ENCODE data around the gene DTX4. TPM values are rescaled to one million over a fixed set of nuclear protein-coding genes. Genes with fewer than 3 reads are reported as not detected.
A peak's percentile ranks its signal among the peaks of the same experiment; 100 is the strongest.

DTX4 gene
- total and polyA plus RNA-seq, 4 donors = 2.6 to 10.0 (median 5.6) TPM

DNA sequence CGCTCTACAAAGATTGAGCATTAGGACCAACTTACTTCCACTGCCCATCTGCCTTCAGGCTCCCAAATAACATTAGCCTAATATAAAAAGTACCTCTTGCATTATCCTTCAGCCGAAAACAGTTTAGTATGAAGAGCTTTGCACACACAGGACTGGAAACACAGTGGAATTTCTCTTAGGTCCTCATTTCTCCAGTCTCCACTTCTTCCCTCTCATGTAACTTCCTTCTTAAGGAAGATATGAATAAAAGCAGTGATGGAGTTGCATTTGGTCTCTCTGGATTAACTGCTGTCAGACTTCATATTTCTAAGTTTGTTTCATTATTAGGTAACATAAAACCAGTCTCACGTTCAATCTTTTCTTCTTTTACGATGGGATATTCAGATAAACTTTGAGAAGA, 46.4 kb downstream of the DTX4 start:
- Histone ChIP-seq H3K36me3 (ENCODE audit: control insufficient read depth in 1 of 2, insufficient read depth in 2 of 2, low read length in 1 of 2) (no peaks in the 10 kb centered on the region), H3K4me3 (ENCODE audit: low read length in 2 of 2) (no peak overlapping the region), H3K9me3 (ENCODE audit: control insufficient read depth, low read length) (no peaks in the 10 kb centered on the region), H3K27me3 (ENCODE audit: control insufficient read depth in 1 of 2, insufficient read depth in 2 of 2, low read length in 1 of 2) (no peaks in the 10 kb centered on the region), H3K4me1 (ENCODE audit: control insufficient read depth in 1 of 2, insufficient read depth in 2 of 2, low read length in 2 of 2) (peaks cover 0 to 2% of the 10 kb centered on the region in 2 donors), H3K27ac (ENCODE audit: low read depth in 1 of 2, low read length in 2 of 2) (no peak overlapping the region)
- 93% methylated on average over 4 of the region's 4 CpGs for WGBS, 2 donors
- no peak for ATAC-seq (ENCODE audit: low FRiP score)
- intact Hi-C loops (cut with DNase I) = no loop called here
- DNase-seq = no peak

DNA sequence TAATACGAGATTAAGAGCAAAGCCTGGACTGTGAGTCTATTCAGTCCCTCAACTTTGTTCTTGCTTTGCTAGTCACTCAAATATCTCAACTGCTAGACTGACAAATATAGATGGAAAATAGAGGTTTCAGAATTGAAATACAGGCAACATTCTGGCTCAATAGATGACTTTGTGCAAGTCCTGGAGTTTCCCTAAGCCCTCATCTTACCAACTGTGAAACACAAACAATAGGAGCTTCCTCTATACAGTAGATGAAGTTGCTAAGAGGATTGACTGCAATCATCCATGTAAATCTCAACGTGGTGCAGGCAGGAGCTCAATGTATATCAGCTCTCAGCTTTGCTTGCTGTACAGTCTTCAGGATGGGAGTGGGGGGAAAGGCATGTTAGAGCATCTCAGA, 47.0 kb downstream of the DTX4 start:
- H3K36me3 ChIP-seq (ENCODE audit: control insufficient read depth in 1 of 2, insufficient read depth in 2 of 2, low read length in 1 of 2) = no peaks in the 10 kb centered on the region
- no peaks in the 10 kb centered on the region for H3K9me3 ChIP-seq (ENCODE audit: control insufficient read depth, low read length)
- H3K27ac ChIP-seq (ENCODE audit: low read depth in 1 of 2, low read length in 2 of 2) = no peak overlapping the region
- peaks cover 0 to 2% of the 10 kb centered on the region in 2 donors for H3K4me1 ChIP-seq (ENCODE audit: control insufficient read depth in 1 of 2, insufficient read depth in 2 of 2, low read length in 2 of 2)
- ATAC-seq (ENCODE audit: low FRiP score) (no peak), DNase-seq (no peak)
- H3K27me3 ChIP-seq (ENCODE audit: control insufficient read depth in 1 of 2, insufficient read depth in 2 of 2, low read length in 1 of 2) = no peaks in the 10 kb centered on the region
- no peak overlapping the region for H3K4me3 ChIP-seq (ENCODE audit: low read length in 2 of 2)
- WGBS, 2 donors = 54% methylated on average over 2 of the region's 2 CpGs
- intact Hi-C loops (cut with DNase I) = no loop called here

GRCh38 chr11:59219836-59220235, 47.9 kb downstream of the DTX4 start:
- Histone ChIP-seq H3K27me3 (ENCODE audit: control insufficient read depth in 1 of 2, insufficient read depth in 2 of 2, low read length in 1 of 2) (no peaks in the 10 kb centered on the region), H3K4me3 (ENCODE audit: low read length in 2 of 2) (no peak overlapping the region), H3K36me3 (ENCODE audit: control insufficient read depth in 1 of 2, insufficient read depth in 2 of 2, low read length in 1 of 2) (no peaks in the 10 kb centered on the region), H3K4me1 (ENCODE audit: control insufficient read depth in 1 of 2, insufficient read depth in 2 of 2, low read length in 2 of 2) (peaks cover 0 to 2% of the 10 kb centered on the region in 2 donors), H3K27ac (ENCODE audit: low read depth in 1 of 2, low read length in 2 of 2) (no peak overlapping the region), H3K9me3 (ENCODE audit: control insufficient read depth, low read length) (no peaks in the 10 kb centered on the region)
- 60 to 62% methylated on average over 4 of the region's 4 CpGs for WGBS, 2 donors
- ATAC-seq (ENCODE audit: low FRiP score) (no peak), DNase-seq (no peak)
- intact Hi-C loops (cut with DNase I) = no loop called here

DNA sequence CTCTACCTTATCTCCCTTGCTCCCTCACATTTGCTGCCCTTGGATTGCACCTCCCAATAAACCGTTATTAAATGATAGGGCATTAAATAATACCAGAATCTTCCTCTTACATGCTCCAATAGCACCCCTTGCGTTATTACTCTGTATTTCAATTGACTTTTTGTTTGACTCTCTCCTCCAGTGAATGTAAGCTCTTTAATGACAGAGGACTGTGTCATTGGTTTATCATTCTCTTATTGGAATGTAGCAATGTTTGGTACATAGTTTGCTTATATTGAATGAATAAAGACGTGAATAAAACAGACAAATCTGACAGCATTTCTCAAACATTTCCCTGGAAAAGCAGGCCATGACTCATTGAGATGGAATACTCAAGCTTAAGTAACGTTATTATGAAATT, 49.5 kb downstream of the DTX4 start:
- no peak overlapping the region for H3K4me3 ChIP-seq (ENCODE audit: low read length in 2 of 2)
- H3K27me3 ChIP-seq (ENCODE audit: control insufficient read depth in 1 of 2, insufficient read depth in 2 of 2, low read length in 1 of 2) = no peaks in the 10 kb centered on the region
- DNase-seq (no peak), ATAC-seq (ENCODE audit: low FRiP score) (no peak)
- peaks cover 0 to 2% of the 10 kb centered on the region in 2 donors for H3K4me1 ChIP-seq (ENCODE audit: control insufficient read depth in 1 of 2, insufficient read depth in 2 of 2, low read length in 2 of 2)
- intact Hi-C loops (cut with DNase I) = no loop called here
- WGBS, 2 donors = 37 to 44% methylated on average over 4 of the region's 4 CpGs
- no peaks in the 10 kb centered on the region for H3K36me3 ChIP-seq (ENCODE audit: control insufficient read depth in 1 of 2, insufficient read depth in 2 of 2, low read length in 1 of 2)
- H3K9me3 ChIP-seq (ENCODE audit: control insufficient read depth, low read length) = no peaks in the 10 kb centered on the region
- H3K27ac ChIP-seq (ENCODE audit: low read depth in 1 of 2, low read length in 2 of 2) = no peak overlapping the region

- Histone ChIP-seq H3K9me3 (ENCODE audit: control insufficient read depth, low read length) (no peaks in the 10 kb centered on the region), H3K27me3 (ENCODE audit: control insufficient read depth in 1 of 2, insufficient read depth in 2 of 2, low read length in 1 of 2) (no peaks in the 10 kb centered on the region), H3K4me3 (ENCODE audit: low read length in 2 of 2) (no peak overlapping the region), H3K27ac (ENCODE audit: low read depth in 1 of 2, low read length in 2 of 2) (no peak overlapping the region), H3K36me3 (ENCODE audit: control insufficient read depth in 1 of 2, insufficient read depth in 2 of 2, low read length in 1 of 2) (no peaks in the 10 kb centered on the region), H3K4me1 (ENCODE audit: control insufficient read depth in 1 of 2, insufficient read depth in 2 of 2, low read length in 2 of 2) (peaks cover 0 to 2% of the 10 kb centered on the region in 2 donors)
- WGBS, 2 donors = 74 to 80% methylated on average over 2 of the region's 2 CpGs
- no peak for ATAC-seq (ENCODE audit: low FRiP score)
- intact Hi-C loops (cut with DNase I) = no loop called here
- no peak for DNase-seq
These were observed 50.6 kb downstream of the DTX4 start for GRCh38 chr11:59222464-59223060.

- H3K36me3 ChIP-seq (ENCODE audit: control insufficient read depth in 1 of 2, insufficient read depth in 2 of 2, low read length in 1 of 2) = no peaks in the 10 kb centered on the region
- ATAC-seq (ENCODE audit: low FRiP score) (no peak), DNase-seq (no peak)
- WGBS, 2 donors = 95 to 96% methylated on average over 1 of the region's 1 CpG
- no peak overlapping the region for H3K27ac ChIP-seq (ENCODE audit: low read depth in 1 of 2, low read length in 2 of 2)
- intact Hi-C loops (cut with DNase I) = no loop called here
- H3K9me3 ChIP-seq (ENCODE audit: control insufficient read depth, low read length) = no peaks in the 10 kb centered on the region
- no peak overlapping the region for H3K4me3 ChIP-seq (ENCODE audit: low read length in 2 of 2)
- H3K4me1 ChIP-seq (ENCODE audit: control insufficient read depth in 1 of 2, insufficient read depth in 2 of 2, low read length in 2 of 2) = peaks cover 0 to 2% of the 10 kb centered on the region in 2 donors
- H3K27me3 ChIP-seq (ENCODE audit: control insufficient read depth in 1 of 2, insufficient read depth in 2 of 2, low read length in 1 of 2) = no peaks in the 10 kb centered on the region
These were observed 51.2 kb downstream of the DTX4 start for GRCh38 chr11:59223177-59223576.

- no peak overlapping the region for H3K27ac ChIP-seq (ENCODE audit: low read depth in 1 of 2, low read length in 2 of 2)
- 30 to 39% methylated on average over 2 of the region's 2 CpGs for WGBS, 2 donors
- H3K36me3 ChIP-seq (ENCODE audit: control insufficient read depth in 1 of 2, insufficient read depth in 2 of 2, low read length in 1 of 2) = no peaks in the 10 kb centered on the region
- peaks cover 0 to 2% of the 10 kb centered on the region in 2 donors for H3K4me1 ChIP-seq (ENCODE audit: control insufficient read depth in 1 of 2, insufficient read depth in 2 of 2, low read length in 2 of 2)
- H3K4me3 ChIP-seq (ENCODE audit: low read length in 2 of 2) = no peak overlapping the region
- intact Hi-C loops (cut with DNase I) = no loop called here
- no peak for DNase-seq
- no peak for ATAC-seq (ENCODE audit: low FRiP score)
- H3K9me3 ChIP-seq (ENCODE audit: control insufficient read depth, low read length) = no peaks in the 10 kb centered on the region
- no peaks in the 10 kb centered on the region for H3K27me3 ChIP-seq (ENCODE audit: control insufficient read depth in 1 of 2, insufficient read depth in 2 of 2, low read length in 1 of 2)
These were observed 51.7 kb downstream of the DTX4 start for GRCh38 chr11:59223611-59224010.

GRCh38 chr11:59224351-59224928, 52.5 kb downstream of the DTX4 start:
- DNase-seq = no peak
- 59 to 65% methylated on average over 4 of the region's 4 CpGs for WGBS, 2 donors
- Histone ChIP-seq H3K9me3 (ENCODE audit: control insufficient read depth, low read length) (no peaks in the 10 kb centered on the region), H3K4me1 (ENCODE audit: control insufficient read depth in 1 of 2, insufficient read depth in 2 of 2, low read length in 2 of 2) (peaks cover 0 to 2% of the 10 kb centered on the region in 2 donors), H3K36me3 (ENCODE audit: control insufficient read depth in 1 of 2, insufficient read depth in 2 of 2, low read length in 1 of 2) (no peaks in the 10 kb centered on the region), H3K27ac (ENCODE audit: low read depth in 1 of 2, low read length in 2 of 2) (no peak overlapping the region), H3K4me3 (ENCODE audit: low read length in 2 of 2) (no peak overlapping the region), H3K27me3 (ENCODE audit: control insufficient read depth in 1 of 2, insufficient read depth in 2 of 2, low read length in 1 of 2) (no peaks in the 10 kb centered on the region)
- intact Hi-C loops (cut with DNase I) = no loop called here
- ATAC-seq (ENCODE audit: low FRiP score) = peak; percentile 36

- H3K9me3 ChIP-seq (ENCODE audit: control insufficient read depth, low read length) = no peaks in the 10 kb centered on the region
- intact Hi-C loops (cut with DNase I) = no loop called here
- no peaks in the 10 kb centered on the region for H3K36me3 ChIP-seq (ENCODE audit: control insufficient read depth in 1 of 2, insufficient read depth in 2 of 2, low read length in 1 of 2)
- 57 to 65% methylated on average over 1 of the region's 1 CpG for WGBS, 2 donors
- H3K4me1 ChIP-seq (ENCODE audit: control insufficient read depth in 1 of 2, insufficient read depth in 2 of 2, low read length in 2 of 2) = peaks cover 0 to 2% of the 10 kb centered on the region in 2 donors
- H3K4me3 ChIP-seq (ENCODE audit: low read length in 2 of 2) = no peak overlapping the region
- no peak for DNase-seq
- no peaks in the 10 kb centered on the region for H3K27me3 ChIP-seq (ENCODE audit: control insufficient read depth in 1 of 2, insufficient read depth in 2 of 2, low read length in 1 of 2)
- ATAC-seq (ENCODE audit: low FRiP score) = no peak
- no peak overlapping the region for H3K27ac ChIP-seq (ENCODE audit: low read depth in 1 of 2, low read length in 2 of 2)
These were observed 53.1 kb downstream of the DTX4 start for GRCh38 chr11:59225017-59225416.

All from aorta (tissue), 5 donors.